Esophagus muscularis mucosa (tissue), 4 donors: ENCODE results near the gene RCN1. TPM values are rescaled to one million over a fixed set of nuclear protein-coding genes. Genes with fewer than 3 reads are reported as not detected.

ENCODE experiments used
- DNase-seq: peaks from one replicate; pipeline ENCODE4 v3.0.0-alpha.2; 2017; ENCODE audit errors: extremely low spot score
- H3K27ac ChIP-seq, 4 donors: fragments of 200-600 bp; sonication (generic); replicated peaks in 1 of 4; 1 replicate in 3 of 4; 2 replicates in 1 of 4; pipeline ENCODE4 v1.5.1; 2016 to 2019; ENCODE audit warnings: mild to moderate bottlenecking in 1 of 4
- H3K27me3 ChIP-seq, 4 donors: fragments of 200-600 bp; sonication (generic); one replicate each; pipeline versions ENCODE4 v1.5.1 to v1.6.0; 2016 to 2019
- H3K36me3 ChIP-seq, 4 donors: fragments of 200-600 bp; sonication (generic); one replicate each; pipeline ENCODE4 v1.5.1; 2016 to 2019
- H3K4me1 ChIP-seq, 4 donors: fragments of 200-600 bp; sonication (generic); one replicate each; pipeline ENCODE4 v1.5.1; 2016 to 2019
- H3K4me3 ChIP-seq, 4 donors: fragments of 200-600 bp; sonication (generic); 1 replicate in 2 of 4; 2 replicates in 2 of 4; pipeline ENCODE4 v1.5.1; 2016 to 2019; ENCODE audit warnings: mild to moderate bottlenecking in 4 of 4, moderate library complexity in 1 of 4
- H3K9me3 ChIP-seq, 4 donors: fragments of 200-600 bp; sonication (generic); 1 replicate in 3 of 4; 2 replicates in 1 of 4; pipeline ENCODE4 v1.5.1; 2016 to 2019
- CTCF ChIP-seq, 3 experiments: fragments of 200-600 bp in 2 of 3; fragments of 450-650 bp in 1 of 3; sonication (generic) in 2 of 3; IDR thresholded peaks; one replicate each; pipeline ENCODE4 v1.5.1; 2017 to 2019; ENCODE audit warnings: antibody characterized with exemption in 3 of 3, mild to moderate bottlenecking in 2 of 3, moderate library complexity in 1 of 3
- EP300 ChIP-seq: sonication (generic); formaldehyde crosslinking; IDR thresholded peaks from one replicate; pipeline ENCODE4 v1.6.1; 2017; ENCODE audit warnings: antibody characterized with exemption
- POLR2A ChIP-seq: fragments of 450-650 bp; IDR thresholded peaks from one replicate; pipeline ENCODE4 v1.6.1; 2017; ENCODE audit warnings: antibody characterized with exemption, moderate library complexity, mild to moderate bottlenecking, low read depth
- POLR2AphosphoS5 ChIP-seq, 2 donors: sonication (generic); formaldehyde crosslinking; IDR thresholded peaks; one replicate each; pipeline ENCODE4 v1.6.1; 2017; ENCODE audit warnings: antibody characterized with exemption in 2 of 2
- WGBS: methylation state at CpG from one replicate; pipeline ENCODE4 v1.1.5; 2018; 5-methylcytosine and 5-hydroxymethylcytosine counted together
- intact Hi-C: fragments of 100-400 bp; cut with DNase I; formaldehyde crosslinking; loops from one replicate; pipeline ENCODE4 v1.15.1; 2023
- total RNA-seq, 4 donors: library from RNA; depleted of rRNA; stranded (reverse); fragments of >200 nt; gene quantifications; one replicate each; pipeline versions ENCODE4 v1.1.0 to v1.2.1, GENCODE V29; 2016

The RCN1 gene
- total RNA-seq, 4 donors from 2014 or later, result 27.8 to 67.8 (median 48.8) TPM

- TF ChIP-seq POLR2AphosphoS5 (IDR thresholded peaks at IDR 0.05) (no peak), POLR2A (no peak), EP300 (no peak), CTCF (IDR thresholded peaks at IDR 0.05) (no peak)
- peaks cover 0 to 3% (median 0%) of the 10 kb centered on the region in 4 donors for H3K4me1 ChIP-seq
- no peak overlapping the region for H3K27ac ChIP-seq
- no peaks in the 10 kb centered on the region for H3K9me3 ChIP-seq
- no peaks in the 10 kb centered on the region for H3K27me3 ChIP-seq
- intact Hi-C loops, result no loop called here
- DNase-seq, result no peak
- no peaks in the 10 kb centered on the region for H3K36me3 ChIP-seq
- no peak overlapping the region for H3K4me3 ChIP-seq
- 82% methylated on average over 5 of the region's 5 CpGs for WGBS
Observed at GRCh38 chr11:32082346-32082986, 8.4 kb upstream of the RCN1 start.

GRCh38 chr11:32087597-32087996, 3.3 kb upstream of the RCN1 start:
- H3K27ac ChIP-seq, result peak overlapping the region in 1 of 4 donors; percentile 23
- WGBS, result 86% methylated on average over 1 of the region's 1 CpG
- no peaks in the 10 kb centered on the region for H3K36me3 ChIP-seq
- intact Hi-C loops, result no loop called here
- DNase-seq, result no peak
- H3K4me3 ChIP-seq, result no peak overlapping the region
- H3K9me3 ChIP-seq, result no peaks in the 10 kb centered on the region
- peaks cover 16 to 36% (median 21%) of the 10 kb centered on the region in 4 donors for H3K4me1 ChIP-seq
- no peak for TF ChIP-seq POLR2AphosphoS5 (IDR thresholded peaks at IDR 0.05)
- TF ChIP-seq POLR2A, result no peak
- no peak for TF ChIP-seq CTCF (IDR thresholded peaks at IDR 0.05)
- no peak for TF ChIP-seq EP300
- no peaks in the 10 kb centered on the region for H3K27me3 ChIP-seq

- Histone ChIP-seq H3K27me3 (no peaks in the 10 kb centered on the region), H3K4me3 (no peak overlapping the region), H3K27ac (peak overlapping the region in 2 of 4 donors; percentile 23 to 38), H3K36me3 (no peaks in the 10 kb centered on the region), H3K9me3 (no peaks in the 10 kb centered on the region), H3K4me1 (peaks cover 22 to 43% (median 26%) of the 10 kb centered on the region in 4 donors)
- WGBS, result 44% methylated on average over 4 of the region's 4 CpGs
- DNase-seq, result no peak
- TF ChIP-seq CTCF (IDR thresholded peaks at IDR 0.05) (no peak), POLR2A (no peak)
- intact Hi-C loops, result no loop called here
Observed at GRCh38 chr11:32088117-32088941, 2.5 kb upstream of the RCN1 start.

- Histone ChIP-seq H3K36me3 (peaks cover 0 to 6% (median 4%) of the 10 kb centered on the region in 4 donors), H3K9me3 (no peaks in the 10 kb centered on the region), H3K4me3 (peak overlapping the region; percentile 66 to 97 (median 82)), H3K4me1 (peaks cover 22 to 56% (median 34%) of the 10 kb centered on the region in 4 donors), H3K27me3 (no peaks in the 10 kb centered on the region), H3K27ac (no peak overlapping the region)
- TF ChIP-seq POLR2A, result no peak
- TF ChIP-seq CTCF (IDR thresholded peaks at IDR 0.05), result no peak
- no peak for TF ChIP-seq POLR2AphosphoS5 (IDR thresholded peaks at IDR 0.05)
- TF ChIP-seq EP300, result no peak
- DNase-seq, result no peak
- 79% methylated on average over 3 of the region's 4 CpGs for WGBS
- intact Hi-C loops, result no loop called here
Observed at GRCh38 chr11:32092581-32093170, 1.8 kb downstream of the RCN1 start.
